NCI-H1048 (cell line): ENCODE data around the gene PBRM1.

Experiments used
- DNase-seq: peaks from one replicate; lab custom pipeline; 2025; lab: John Stamatoyannopoulos, UW

The PBRM1 gene

DNA sequence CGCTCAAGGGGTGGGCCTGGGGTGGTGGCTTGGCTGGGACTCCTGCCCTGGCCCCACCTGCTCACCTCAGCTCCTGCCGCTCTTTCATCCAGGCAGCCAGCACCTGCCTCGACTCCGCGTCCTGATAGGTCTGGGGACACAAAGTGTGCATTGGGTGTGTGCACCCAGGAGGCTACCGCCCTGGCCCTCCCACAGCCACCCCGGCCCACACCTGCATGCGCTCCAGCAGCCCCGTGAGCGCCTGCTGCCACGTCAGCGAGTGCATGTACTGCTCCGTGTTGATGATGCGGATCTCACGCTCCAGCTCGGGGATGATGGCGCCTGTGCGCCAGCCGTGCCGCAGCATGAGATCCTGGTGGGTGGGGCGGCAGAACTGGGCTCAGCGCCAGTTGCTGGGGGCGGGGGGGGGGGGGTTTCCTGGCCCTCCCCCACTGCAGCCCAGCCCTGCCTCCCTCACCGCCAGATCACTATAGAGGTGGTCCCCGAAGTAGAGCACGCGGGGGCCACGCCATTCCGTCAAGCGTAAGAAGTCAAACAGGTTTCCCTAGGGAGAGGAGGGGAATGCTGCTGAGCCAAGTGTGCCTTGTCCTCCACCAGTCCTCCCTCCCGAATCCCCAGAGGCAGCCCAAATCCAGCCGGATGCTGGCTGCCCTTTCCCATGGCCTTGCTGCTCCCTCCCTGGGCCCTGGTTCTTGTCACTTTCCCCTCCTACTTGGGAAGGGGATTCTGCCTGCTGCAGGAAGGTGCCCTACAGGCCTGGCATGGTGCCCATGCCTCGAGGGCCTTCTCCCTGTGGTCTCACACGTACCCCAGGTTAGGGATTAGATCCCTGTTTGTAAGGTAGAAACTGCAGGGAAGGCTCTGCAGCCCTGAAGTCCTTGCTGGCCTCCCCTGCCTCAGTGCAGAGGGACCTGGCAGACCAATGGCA lies 160.7 kb downstream of the PBRM1 start:
- no peak for DNase-seq

DNA sequence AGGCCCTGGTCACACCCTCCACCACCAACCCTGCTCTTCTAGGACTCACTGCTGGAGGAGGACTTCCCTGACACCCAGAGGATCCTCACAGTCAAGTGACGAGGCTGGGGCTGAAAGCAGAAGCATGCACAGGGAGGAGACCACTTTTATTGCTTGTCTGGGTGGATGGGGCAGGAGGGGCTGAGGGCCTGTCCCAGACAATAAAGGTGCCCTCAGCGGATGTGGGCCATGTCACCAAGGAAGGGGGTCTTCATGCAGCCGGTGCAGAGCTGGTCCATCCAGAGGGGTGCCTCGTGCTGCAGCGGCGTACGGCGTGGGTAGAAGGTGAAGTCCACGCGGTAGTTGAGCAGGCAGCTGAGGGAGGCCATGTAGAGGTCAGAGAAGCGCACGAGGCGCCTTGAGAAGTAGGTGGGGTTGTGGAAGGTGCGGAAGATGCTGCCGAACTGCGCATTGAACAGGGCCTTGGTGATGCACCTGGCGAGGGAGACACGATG lies 161.4 kb downstream of the PBRM1 start:
- no peak for DNase-seq

DNA sequence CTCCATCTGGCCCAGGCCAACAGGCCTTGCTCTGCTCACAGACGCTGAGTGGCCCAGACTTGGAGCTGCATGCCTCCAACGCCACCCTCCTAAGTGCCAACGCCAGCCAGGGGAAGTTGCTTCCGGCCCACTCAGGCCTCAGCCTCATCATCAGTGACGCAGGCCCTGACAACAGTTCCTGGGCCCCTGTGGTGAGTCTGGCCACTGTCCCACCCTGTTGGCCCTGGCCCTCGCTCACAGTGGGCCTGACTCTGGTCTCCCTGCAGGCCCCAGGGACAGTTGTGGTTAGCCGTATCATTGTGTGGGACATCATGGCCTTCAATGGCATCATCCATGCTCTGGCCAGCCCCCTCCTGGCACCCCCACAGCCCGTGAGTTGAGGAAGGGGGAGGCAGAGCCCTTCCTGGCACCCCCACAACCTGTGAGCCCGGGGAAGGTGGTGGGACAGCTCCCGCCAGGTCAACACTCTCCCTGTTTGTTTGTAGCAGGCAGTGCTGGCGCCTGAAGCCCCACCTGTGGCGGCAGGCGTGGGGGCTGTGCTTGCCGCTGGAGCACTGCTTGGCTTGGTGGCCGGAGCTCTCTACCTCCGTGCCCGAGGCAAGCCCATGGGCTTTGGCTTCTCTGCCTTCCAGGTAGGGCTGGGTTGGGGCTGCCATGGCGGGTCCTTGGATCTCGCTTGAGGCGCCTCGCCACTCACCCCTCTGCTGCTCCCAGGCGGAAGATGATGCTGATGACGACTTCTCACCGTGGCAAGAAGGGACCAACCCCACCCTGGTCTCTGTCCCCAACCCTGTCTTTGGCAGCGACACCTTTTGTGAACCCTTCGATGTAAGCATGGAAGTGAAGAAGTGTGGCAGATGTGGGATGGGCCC lies 162.1 kb downstream of the PBRM1 start:
- DNase-seq, result no peak

- no peak for DNase-seq
Measured at GRCh38 chr3:52522651-52523251, 163.0 kb downstream of the PBRM1 start.

DNA sequence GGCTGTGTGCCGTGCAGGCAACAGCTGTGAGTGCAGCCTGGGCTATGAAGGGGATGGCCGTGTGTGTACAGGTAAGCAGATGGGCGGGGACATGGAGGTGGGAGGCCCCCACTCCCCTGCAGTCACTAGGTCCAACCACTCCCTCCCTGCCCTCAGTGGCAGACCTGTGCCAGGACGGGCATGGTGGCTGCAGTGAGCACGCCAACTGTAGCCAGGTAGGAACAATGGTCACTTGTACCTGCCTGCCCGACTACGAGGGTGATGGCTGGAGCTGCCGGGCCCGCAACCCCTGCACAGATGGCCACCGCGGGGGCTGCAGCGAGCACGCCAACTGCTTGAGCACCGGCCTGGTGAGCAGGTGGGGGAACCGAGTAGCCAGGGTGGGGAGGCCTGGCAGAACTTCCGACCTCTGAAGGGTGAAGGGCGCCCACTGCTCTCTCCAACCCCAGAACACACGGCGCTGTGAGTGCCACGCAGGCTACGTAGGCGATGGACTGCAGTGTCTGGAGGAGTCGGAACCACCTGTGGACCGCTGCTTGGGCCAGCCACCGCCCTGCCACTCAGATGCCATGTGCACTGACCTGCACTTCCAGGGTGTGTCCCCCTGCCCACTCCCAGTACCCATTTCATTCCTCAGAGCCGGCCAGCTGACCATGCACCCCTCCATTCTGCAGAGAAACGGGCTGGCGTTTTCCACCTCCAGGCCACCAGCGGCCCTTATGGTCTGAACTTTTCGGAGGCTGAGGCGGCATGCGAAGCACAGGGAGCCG lies 163.6 kb downstream of the PBRM1 start:
- DNase-seq, result no peak

- no peak for DNase-seq
Measured at GRCh38 chr3:52521488-52521824, 164.3 kb downstream of the PBRM1 start.

- DNase-seq, result no peak
Measured at GRCh38 chr3:52520716-52521487, 164.8 kb downstream of the PBRM1 start.

DNA sequence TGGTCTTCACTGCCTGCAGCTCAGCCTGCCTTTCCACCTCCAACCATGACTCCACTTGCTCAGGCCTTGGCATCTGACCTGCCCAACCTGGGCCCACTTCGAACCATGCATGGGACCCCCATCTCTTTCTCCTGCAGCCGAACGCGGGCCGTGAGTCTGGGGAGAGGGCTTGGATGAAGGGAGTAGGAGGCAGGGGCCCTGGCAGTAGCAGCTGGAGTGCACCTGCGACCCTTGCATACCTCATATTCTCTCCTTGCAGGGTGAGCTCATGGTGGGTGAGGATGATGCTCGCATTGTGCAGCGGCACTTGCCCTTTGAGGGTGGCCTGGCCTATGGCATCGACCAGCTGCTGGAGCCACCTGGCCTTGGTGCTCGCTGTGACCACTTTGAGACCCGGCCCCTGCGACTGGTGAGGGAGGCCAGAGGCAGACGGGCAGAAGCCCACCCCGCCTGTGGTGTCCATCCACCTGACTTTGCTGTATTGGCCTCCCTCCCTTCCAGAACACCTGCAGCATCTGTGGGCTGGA lies 165.5 kb downstream of the PBRM1 start:
- DNase-seq, result no peak

DNA sequence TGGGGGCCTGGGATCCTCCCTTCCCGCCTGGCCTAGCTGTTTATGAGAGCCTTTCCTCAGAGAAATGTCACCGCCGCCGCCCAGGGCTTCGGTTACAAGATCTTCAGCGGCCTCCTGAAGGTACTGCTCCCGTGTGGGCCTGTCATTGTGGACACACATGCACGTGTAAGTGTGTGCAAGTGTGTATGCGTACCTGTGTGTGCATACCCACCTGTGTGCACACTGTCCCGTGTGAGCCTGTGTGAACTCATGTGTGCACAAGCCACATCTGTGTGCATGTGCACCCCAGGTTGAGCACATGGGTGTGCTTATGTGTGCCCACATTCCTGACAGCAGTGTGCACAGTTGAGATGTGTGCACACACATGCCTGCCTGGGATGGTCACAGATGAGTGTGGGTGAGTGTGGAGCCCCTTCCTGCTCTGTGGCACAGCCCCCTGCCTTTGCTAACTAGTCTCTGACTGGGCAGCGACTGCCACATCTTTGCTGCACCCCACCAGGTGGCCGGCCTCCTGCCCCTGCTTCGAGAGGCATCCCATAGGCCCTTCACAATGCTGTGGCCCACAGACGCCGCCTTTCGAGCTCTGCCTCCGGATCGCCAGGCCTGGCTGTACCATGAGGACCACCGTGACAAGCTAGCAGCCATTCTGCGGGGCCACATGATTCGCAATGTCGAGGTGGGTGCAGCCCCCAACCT lies 166.1 kb downstream of the PBRM1 start:
- no peak for DNase-seq

DNA sequence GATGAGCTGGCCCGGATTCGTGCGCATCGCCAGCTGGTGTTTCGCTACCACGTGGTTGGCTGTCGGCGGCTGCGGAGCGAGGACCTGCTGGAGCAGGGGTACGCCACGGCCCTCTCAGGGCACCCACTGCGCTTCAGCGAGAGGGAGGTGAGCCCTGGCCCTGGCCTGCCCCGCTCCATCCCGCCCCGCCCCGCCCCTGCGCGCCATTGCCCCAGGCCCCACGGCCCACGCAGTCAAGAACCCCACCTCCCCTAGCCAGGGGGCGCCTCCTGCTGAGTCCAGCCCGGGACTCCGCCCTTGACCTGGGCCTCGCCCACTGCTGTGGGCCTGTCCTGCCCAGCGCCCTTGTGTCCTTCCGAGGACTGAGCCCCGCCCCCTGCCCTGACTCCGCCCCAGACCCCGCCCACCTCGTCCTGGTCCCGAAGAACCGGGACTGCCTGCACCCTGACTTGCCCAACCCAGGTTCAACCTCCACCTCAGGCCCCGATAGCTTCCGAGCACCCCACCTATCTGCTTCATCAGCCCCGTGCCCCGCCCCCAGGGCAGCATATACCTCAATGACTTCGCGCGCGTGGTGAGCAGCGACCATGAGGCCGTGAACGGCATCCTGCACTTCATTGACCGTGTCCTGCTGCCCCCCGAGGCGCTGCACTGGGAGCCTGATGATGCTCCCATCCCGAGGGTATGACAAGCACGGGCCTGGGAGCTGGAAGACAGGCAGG lies 166.8 kb downstream of the PBRM1 start:
- DNase-seq, result no peak

DNA sequence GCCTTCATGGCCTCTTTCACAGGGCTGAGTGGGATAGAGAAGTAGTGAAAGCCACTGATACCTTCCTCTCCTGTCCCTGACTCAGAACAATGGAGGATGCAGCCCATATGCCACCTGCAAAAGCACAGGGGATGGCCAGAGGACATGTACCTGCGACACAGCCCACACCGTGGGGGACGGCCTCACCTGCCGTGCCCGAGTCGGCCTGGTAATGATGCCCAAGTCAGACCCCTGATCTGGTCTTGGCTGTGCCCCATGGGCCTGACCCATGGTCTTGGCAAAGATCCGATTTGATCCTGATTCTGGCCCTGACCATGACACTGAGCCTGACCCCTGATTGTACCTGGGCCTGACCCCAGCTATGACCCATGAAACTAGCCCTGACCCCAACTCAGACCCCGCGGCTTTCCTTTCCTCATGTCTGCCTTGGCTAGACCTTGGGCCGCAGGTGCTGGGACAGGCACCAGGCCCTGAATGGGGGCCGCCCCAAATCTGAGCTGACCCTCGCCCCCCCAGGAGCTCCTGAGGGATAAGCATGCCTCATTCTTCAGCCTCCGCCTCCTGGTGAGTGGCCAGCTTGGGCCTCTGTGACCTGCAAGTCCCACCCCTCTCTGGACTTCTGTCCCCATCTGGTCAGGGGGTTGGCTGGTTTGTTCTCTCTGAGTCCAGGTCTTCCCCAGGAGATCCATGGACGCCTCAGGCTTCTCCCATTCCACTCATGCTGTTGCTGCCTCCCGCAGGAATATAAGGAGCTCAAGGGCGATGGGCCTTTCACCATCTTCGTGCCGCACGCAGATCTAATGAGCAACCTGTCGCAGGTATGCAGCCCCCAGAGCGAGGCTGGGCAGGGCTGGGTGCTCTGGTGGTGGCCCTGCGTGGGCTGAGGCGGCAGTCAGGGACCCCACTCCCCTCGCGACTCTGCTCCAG lies 167.7 kb downstream of the PBRM1 start:
- DNase-seq, result no peak

- no peak for DNase-seq
Measured at GRCh38 chr3:52516509-52517195, 169.1 kb downstream of the PBRM1 start.

- DNase-seq, result no peak
Measured at GRCh38 chr3:52515192-52515591, 170.5 kb downstream of the PBRM1 start.

DNA sequence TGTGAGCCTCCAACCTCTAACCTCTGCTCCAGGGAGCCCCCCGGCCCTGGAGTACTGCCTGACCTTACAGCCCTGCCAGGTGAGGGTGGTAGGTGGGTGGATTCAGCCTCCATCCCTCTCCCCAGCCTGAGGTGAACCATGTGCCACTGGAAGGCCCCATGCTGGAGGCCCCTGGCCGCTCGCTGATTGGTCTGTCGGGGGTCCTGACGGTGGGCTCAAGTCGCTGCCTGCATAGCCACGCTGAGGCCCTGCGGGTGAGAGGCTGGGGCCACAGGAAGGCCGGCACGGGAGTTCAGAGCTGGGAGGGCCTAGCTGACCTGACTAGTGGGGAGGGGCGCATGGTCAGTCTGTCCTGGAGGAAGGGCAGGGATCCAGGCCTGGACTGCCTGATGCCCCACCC lies 171.1 kb downstream of the PBRM1 start:
- no peak for DNase-seq

GRCh38 chr3:52513281-52513680 lies 172.4 kb downstream of the PBRM1 start:
- no peak for DNase-seq

DNA sequence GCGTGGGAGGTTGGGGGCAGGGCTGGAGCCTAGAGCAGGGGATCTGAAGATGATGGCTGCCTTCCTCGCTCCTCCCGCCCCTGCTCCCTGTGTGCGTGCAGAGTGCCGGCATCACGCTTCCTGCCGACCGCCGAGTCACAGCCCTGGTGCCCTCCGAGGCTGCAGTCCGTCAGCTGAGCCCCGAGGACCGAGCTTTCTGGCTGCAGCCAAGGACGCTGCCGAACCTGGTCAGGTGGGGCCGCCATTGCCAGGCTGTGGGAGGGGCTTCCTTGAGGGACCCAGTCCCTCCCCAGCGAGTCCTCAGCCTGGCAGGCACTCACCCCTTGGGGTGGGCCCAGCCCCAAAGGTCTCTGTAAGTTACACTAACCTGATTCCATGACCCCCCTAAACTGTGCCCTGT lies 173.0 kb downstream of the PBRM1 start:
- DNase-seq, result no peak

DNA sequence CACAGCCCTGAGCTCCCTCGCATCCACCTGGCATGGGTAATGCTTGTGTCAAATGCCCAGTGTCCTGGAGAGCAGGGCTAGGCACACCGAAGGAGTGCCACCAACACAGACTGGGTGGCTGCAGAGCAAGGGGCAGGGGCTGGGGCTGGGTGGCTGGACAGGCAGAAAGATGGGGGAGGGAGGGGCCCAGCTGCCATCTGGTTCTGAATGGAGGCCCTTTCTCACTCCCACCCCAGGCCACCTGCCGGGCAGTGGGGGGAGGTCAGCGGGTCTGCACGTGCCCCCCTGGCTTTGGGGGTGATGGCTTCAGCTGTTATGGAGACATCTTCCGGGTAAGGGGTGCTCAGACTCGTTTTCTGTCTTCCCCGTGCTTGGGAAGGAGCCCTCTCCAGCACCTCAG lies 173.6 kb downstream of the PBRM1 start:
- no peak for DNase-seq

GRCh38 chr3:52511509-52511908 lies 174.2 kb downstream of the PBRM1 start:
- no peak for DNase-seq
